OCI-LY3 (cell line): Measurements from ENCODE around the gene TBC1D5.

Experiments used
- EZH2phosphoT487 ChIP-seq: fragments of 200-600 bp; shearing (Covaris generic); IDR thresholded peaks from 2 replicates; pipeline ENCODE4 v1.6.1; 2018; ENCODE audit warnings: antibody characterized with exemption, mixed run types, low read depth
- TF ChIP-seq, protein P1 (sequence below): fragments of 200-600, 300-600 bp; sonication (generic); IDR thresholded peaks from 2 replicates; pipeline ENCODE4 v1.5.1; 2014; ENCODE audit warnings: antibody characterized with exemption, low read length, low read depth

DNA sequence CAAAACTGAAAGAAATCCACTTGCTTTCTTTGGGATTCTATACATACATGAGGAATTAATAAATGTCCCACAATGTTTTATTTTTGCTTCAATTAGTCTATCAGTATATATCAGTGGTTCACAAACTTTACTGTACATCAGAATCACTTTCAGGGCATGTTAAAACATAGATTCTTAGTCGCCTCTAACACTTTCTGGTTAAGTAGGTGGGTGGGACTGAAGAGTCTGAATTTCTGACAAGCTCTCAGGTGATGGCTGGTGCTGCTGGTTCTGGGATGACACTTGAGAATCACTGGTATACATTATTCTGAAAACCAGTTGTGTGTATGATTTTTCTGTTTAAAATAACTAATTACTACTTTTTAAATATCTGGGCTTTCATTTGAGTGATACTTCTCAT, 393.3 kb downstream of the TBC1D5 start:
- TF ChIP-seq, protein P1, sequence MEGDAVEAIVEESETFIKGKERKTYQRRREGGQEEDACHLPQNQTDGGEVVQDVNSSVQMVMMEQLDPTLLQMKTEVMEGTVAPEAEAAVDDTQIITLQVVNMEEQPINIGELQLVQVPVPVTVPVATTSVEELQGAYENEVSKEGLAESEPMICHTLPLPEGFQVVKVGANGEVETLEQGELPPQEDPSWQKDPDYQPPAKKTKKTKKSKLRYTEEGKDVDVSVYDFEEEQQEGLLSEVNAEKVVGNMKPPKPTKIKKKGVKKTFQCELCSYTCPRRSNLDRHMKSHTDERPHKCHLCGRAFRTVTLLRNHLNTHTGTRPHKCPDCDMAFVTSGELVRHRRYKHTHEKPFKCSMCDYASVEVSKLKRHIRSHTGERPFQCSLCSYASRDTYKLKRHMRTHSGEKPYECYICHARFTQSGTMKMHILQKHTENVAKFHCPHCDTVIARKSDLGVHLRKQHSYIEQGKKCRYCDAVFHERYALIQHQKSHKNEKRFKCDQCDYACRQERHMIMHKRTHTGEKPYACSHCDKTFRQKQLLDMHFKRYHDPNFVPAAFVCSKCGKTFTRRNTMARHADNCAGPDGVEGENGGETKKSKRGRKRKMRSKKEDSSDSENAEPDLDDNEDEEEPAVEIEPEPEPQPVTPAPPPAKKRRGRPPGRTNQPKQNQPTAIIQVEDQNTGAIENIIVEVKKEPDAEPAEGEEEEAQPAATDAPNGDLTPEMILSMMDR, result no peak
- TF ChIP-seq EZH2phosphoT487, result no peak
